Thyroid gland (tissue), 4 donors: ENCODE measurements around the gene MID1.

Experiments
- CTCF ChIP-seq, 6 experiments: fragments of 200-600 bp in 3 of 6; fragments of 450-650 bp in 3 of 6; sonication (generic) in 3 of 6; IDR thresholded peaks; one replicate each; pipeline ENCODE4 v1.5.1; 2016 to 2019; ENCODE audit warnings: antibody characterized with exemption in 6 of 6, mild to moderate bottlenecking in 2 of 6, inconsistent platforms in 1 of 6, moderate library complexity in 1 of 6
- POLR2A ChIP-seq, 2 donors: fragments of 450-650 bp; IDR thresholded peaks; one replicate each; pipeline ENCODE4 v1.6.1; 2017; ENCODE audit warnings: antibody characterized with exemption in 2 of 2, mild to moderate bottlenecking in 2 of 2, moderate library complexity in 1 of 2

DNA sequence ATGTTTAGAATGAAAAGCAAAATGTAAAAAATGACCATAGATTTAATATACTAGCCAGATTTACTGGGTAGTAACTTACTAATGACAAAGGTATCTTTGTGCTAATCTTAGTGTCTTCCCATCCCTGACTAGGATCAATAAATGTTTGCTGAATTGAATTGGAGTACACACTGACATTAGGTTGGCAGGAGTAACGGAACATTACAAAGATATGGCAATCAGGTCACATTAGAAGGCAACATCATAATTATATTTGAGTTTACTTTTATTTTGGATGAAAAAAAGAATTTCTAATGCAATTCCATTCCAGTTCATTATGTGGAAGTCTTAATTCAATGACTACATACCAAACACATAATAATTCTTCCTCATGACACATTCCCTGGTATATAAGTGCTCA is 77.8 kb downstream of the MID1 start:
- TF ChIP-seq CTCF (IDR thresholded peaks at IDR 0.05) (no peak), POLR2A (IDR thresholded peaks at IDR 0.05) (no peak)
